Measurements from ENCODE around the gene PPP4R2.

PPP4R2 gene

DNA sequence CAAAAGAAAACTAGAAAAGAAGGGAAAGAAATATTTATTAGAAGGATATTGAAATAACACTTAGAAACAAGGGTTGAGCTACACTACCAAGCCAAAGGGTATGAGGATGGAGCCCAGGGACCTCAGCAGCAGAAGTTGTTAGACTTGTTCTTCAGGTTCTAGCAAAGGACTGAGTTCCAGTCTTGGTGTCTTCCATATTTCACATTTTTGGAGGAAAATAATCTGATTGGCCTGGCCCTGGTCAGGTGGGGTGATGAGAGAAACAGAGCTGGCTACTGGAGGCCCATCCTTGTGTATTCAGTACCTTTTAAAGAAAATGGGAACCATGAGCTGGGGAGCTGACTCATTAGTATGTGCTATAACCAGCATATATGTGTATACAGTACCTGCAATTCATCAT lies 28.2 kb downstream of the PPP4R2 start:
- no peak overlapping the region for H3K27ac ChIP-seq
- TF ChIP-seq ZFX (IDR thresholded peaks at IDR 0.05), result no peak
- no peak for TF ChIP-seq CTCF (conservative IDR thresholded peaks at IDR 0.05)

- no peak overlapping the region for H3K27ac ChIP-seq
- TF ChIP-seq CTCF (conservative IDR thresholded peaks at IDR 0.05) (no peak), ZFX (IDR thresholded peaks at IDR 0.05) (no peak)
Measured at GRCh38 chr3:73026111-73026759, 29.6 kb downstream of the PPP4R2 start.

- TF ChIP-seq ZFX (IDR thresholded peaks at IDR 0.05), result no peak
- no peak for TF ChIP-seq CTCF (conservative IDR thresholded peaks at IDR 0.05)
Measured at GRCh38 chr3:73026760-73027113, 30.1 kb downstream of the PPP4R2 start.

DNA sequence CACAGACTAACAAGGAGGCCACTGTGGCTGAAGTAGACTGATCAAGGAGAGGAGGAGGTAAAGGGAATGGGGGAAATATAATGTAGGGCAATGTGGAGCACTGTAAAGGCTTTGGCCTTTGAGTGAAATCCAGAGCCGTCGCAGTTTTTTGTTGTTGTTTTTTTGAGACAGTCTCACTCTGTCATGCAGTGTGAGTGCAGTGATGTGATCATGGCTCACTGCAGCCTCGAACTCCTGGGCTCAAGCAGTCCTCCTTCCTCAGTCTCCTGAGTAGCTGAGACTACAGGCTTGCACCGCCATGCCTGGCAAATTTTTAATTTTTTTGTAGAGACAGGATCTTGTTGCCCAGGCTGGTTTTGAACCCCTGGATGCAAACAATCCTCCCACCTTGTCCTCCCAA lies 32.2 kb downstream of the PPP4R2 start:
- TF ChIP-seq CTCF (conservative IDR thresholded peaks at IDR 0.05), result no peak
- TF ChIP-seq ZFX (IDR thresholded peaks at IDR 0.05), result no peak

More at GRCh38 chr3:73026760-73027113, 30.1 kb downstream of the PPP4R2 start:
- no peak overlapping the region for H3K27ac ChIP-seq

DNA sequence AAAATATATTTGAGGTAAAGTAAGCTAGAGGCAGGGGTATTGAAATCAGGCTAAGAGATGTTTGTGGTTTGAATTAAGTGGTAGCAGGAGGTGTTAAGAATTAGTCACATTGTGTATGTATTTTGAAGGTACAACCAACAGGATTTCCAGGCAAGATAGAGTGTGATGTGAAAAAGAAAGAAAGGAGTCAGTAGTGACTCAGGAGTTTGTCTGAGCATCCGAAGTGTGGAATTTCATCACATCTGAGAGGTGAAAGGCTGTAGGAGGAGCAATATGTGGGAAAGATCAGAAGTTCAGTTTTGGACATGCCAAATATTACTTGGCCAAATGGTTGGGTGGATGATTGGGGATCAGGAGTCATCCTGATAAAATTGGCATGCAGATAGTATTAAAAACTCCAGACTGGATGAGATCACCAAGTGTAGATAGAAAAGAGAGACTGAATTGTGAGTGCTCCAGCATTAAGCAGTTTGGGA lies 32.7 kb downstream of the PPP4R2 start:
- TF ChIP-seq ZFX (IDR thresholded peaks at IDR 0.05) (no peak), CTCF (conservative IDR thresholded peaks at IDR 0.05) (no peak)
- no peak overlapping the region for H3K27ac ChIP-seq

More for the DNA sequence above, 32.2 kb downstream of the PPP4R2 start:
- H3K27ac ChIP-seq, result no peak overlapping the region

DNA sequence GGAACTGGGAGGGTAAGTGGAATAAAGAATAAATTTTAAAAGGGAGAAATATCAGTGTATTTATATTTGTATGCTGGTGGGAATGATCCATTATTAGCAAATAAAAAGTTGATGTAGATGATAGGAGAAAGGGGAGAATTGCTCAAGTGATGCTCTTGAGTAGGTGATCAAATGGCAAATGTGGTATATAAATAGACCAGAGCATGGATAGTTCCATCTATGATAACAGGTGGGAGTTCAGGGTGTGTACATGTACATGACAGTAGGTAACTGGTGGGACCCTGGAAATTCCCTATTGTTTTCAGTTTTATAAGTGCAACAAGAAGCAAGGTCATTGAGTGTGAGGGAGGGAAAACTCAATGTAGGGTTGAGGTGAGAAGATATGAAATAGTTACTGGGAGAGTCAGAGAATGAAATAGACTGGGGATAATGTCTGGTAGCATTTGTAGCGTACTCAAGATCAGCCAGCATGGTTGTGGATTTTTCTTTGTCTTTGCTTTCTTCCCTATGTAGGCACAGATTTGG lies 33.5 kb downstream of the PPP4R2 start:
- TF ChIP-seq CTCF (conservative IDR thresholded peaks at IDR 0.05) (no peak), ZFX (IDR thresholded peaks at IDR 0.05) (no peak)
- H3K27ac ChIP-seq, result no peak overlapping the region

- no peak overlapping the region for H3K27ac ChIP-seq
- no peak for TF ChIP-seq ZFX (IDR thresholded peaks at IDR 0.05)
- no peak for TF ChIP-seq CTCF (conservative IDR thresholded peaks at IDR 0.05)
Measured at GRCh38 chr3:73031573-73032103, 35.0 kb downstream of the PPP4R2 start.

All from C4-2B (cell line).